CD4-positive, alpha-beta T cell treated with Interleukin-15 for 4 hours (primary cell): Measurements from ENCODE around the gene CLSTN1.

Experiments
- DNase-seq: peaks from one replicate; pipeline ENCODE4 v3.0.0-alpha.2; 2020; ENCODE audit warnings: low spot score

CLSTN1 gene

DNA sequence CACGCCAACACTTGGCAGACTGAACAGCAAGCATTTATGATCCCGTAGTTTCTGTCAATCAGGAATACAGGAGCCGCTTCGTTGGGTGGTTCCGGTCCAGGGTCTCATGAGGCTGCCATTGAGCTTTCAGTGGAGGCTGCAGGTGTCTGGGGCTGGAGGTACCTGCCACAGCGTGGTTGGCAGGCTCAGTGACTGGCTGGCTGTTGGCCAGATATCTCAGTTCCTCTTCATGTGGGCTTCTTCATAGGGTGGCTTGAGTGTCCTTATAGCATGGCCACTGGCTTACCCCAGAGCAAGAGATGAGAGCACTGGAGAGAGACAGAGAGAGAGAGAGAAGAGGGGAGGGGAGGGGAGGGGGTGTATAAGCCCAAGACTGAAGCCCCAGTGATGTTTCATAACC, 142.9 kb downstream of the CLSTN1 start:
- DNase-seq = no peak

DNA sequence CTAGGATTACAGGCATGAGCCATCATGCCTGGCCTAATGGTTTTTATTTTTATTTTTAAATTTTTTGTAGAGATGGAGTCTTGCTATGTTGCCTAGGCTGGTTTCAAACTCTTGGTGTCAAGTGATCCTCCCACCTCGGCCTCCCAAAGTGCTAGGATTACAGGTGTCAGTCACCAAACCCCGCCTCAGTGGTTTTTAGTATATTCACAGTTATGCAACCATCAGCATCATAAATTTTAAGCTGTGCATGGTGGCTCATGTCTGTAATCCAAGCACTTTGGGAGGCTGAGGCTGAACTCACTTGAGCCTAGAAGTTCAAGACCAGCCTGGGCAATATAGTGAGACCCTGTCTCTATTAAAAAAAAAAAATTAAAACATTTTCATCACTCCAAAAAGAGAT, 143.7 kb downstream of the CLSTN1 start:
- no peak for DNase-seq
